ENCODE measurements around the gene SLC36A2. TPM values are rescaled to one million over a fixed set of nuclear protein-coding genes. Genes with fewer than 3 reads are reported as not detected.
"Not testable (repeated sequence)": the region's sequence is repeated elsewhere in the genome, so short reads cannot be mapped to it uniquely, and the experiment has no call there.

Gene SLC36A2
- total RNA-seq, 2 donors from 2014 or later, result not detected

DNA sequence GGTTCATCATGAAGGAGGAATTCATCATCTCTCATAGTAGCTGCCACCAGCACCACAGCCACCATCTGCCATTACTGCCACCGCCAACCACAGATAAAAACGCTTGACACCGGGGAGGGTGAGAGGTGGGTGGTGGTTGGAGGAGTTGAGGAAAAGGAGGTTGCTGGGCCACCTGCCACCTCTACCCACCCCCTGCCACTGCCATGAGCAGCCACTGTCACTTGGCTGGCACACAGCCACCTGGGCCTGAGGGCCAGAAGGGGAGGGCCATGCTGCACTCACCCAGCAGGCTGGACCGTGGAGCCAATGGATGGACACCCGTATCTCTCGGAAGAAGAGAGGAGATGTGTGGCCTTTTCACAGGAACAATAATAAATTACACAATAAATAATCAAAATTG is 31.3 kb upstream of the SLC36A2 start:
- Histone ChIP-seq H3K9ac (ENCODE audit: low read depth in 2 of 2, low read length in 2 of 2) (no peak overlapping the region), H3K4me3 (no peak overlapping the region), H3K27me3 (no peaks in the 10 kb centered on the region), H3K27ac (no peak overlapping the region), H3K36me3 (no peaks in the 10 kb centered on the region), H3K4me1 (no peaks in the 10 kb centered on the region), H3K9me3 (no peaks in the 10 kb centered on the region)
- TF ChIP-seq, protein P1, sequence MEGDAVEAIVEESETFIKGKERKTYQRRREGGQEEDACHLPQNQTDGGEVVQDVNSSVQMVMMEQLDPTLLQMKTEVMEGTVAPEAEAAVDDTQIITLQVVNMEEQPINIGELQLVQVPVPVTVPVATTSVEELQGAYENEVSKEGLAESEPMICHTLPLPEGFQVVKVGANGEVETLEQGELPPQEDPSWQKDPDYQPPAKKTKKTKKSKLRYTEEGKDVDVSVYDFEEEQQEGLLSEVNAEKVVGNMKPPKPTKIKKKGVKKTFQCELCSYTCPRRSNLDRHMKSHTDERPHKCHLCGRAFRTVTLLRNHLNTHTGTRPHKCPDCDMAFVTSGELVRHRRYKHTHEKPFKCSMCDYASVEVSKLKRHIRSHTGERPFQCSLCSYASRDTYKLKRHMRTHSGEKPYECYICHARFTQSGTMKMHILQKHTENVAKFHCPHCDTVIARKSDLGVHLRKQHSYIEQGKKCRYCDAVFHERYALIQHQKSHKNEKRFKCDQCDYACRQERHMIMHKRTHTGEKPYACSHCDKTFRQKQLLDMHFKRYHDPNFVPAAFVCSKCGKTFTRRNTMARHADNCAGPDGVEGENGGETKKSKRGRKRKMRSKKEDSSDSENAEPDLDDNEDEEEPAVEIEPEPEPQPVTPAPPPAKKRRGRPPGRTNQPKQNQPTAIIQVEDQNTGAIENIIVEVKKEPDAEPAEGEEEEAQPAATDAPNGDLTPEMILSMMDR (IDR thresholded peaks at IDR 0.05), result no peak
- intact Hi-C loops (cut with DNase I), result no loop called here
- no peak for DNase-seq

DNA sequence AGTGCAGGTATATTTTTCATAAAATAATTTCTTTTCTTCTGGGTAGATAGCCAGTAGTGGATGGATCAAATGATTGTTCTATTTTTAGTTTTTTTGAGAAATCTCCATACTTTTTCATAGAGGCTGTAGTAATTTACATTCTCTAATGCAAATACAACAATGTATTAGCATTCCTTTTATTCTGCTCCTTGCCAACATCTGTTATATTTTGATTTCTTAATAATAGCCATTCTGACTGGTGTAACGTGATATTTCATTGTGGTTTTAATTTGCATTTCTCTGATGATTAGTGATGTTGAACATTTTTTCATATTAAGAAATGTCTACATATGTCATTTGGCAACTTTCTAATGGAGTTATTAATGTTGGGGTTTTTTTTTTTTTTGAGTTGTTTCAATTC is 27.2 kb upstream of the SLC36A2 start:
- no peak for DNase-seq
- Histone ChIP-seq H3K4me1 (no peaks in the 10 kb centered on the region), H3K27ac (no peak overlapping the region), H3K9ac (ENCODE audit: low read depth in 2 of 2, low read length in 2 of 2) (no peak overlapping the region), H3K36me3 (no peaks in the 10 kb centered on the region), H3K4me3 (no peak overlapping the region), H3K27me3 (no peaks in the 10 kb centered on the region), H3K9me3 (no peaks in the 10 kb centered on the region)
- intact Hi-C loops (cut with DNase I), result no loop called here
- TF ChIP-seq, protein P1 (IDR thresholded peaks at IDR 0.05), result no peak

DNA sequence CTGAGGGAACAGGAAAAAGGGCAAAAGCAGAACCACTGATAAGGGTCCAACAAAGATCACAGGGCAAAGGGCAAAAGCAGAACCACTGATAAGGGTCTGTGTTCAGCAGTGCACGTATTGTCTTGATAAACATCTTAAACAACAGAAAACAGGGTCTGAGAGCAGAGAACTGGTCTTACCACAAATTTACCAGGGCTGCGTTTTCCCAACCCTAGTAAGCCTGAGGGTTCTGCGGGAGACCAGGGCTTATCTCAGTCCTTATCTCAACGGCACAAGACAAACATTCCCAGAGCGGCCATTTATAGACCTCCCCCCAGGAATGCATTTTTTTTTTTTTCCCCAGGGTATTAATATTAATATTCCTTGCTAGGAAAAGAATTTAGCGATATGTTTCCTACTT is 19.7 kb upstream of the SLC36A2 start:
- H3K27me3 ChIP-seq; H3K9me3 ChIP-seq; DNase-seq; H3K9ac ChIP-seq (ENCODE audit: low read depth in 2 of 2, low read length in 2 of 2); H3K4me3 ChIP-seq; intact Hi-C loops (cut with DNase I); H3K27ac ChIP-seq; H3K36me3 ChIP-seq; H3K4me1 ChIP-seq: not testable (repeated sequence)

DNA sequence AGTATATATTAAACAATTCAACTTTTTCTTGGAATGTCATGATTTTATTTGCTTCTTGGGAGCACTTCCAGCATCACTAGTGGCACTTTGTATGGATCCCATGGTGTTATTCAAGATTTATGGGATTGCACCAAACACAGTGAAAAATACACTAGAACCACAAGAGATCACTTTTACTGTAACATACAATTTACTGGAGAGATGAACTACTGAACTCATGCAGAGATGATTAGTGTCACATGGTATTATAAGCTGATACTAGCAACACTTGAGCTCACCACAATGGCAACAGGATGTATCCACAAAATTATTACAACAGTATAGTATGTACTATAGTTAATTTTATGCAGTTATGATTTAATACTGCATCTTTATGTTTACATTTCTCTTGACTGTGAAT is 16.3 kb upstream of the SLC36A2 start:
- Histone ChIP-seq H3K27ac (no peak overlapping the region), H3K36me3 (no peaks in the 10 kb centered on the region), H3K27me3 (no peaks in the 10 kb centered on the region), H3K9me3 (no peaks in the 10 kb centered on the region), H3K9ac (ENCODE audit: low read depth in 2 of 2, low read length in 2 of 2) (no peak overlapping the region), H3K4me1 (no peaks in the 10 kb centered on the region), H3K4me3 (no peak overlapping the region)
- intact Hi-C loops (cut with DNase I), result no loop called here
- no peak for DNase-seq
- TF ChIP-seq, protein P1 (IDR thresholded peaks at IDR 0.05), result no peak

DNA sequence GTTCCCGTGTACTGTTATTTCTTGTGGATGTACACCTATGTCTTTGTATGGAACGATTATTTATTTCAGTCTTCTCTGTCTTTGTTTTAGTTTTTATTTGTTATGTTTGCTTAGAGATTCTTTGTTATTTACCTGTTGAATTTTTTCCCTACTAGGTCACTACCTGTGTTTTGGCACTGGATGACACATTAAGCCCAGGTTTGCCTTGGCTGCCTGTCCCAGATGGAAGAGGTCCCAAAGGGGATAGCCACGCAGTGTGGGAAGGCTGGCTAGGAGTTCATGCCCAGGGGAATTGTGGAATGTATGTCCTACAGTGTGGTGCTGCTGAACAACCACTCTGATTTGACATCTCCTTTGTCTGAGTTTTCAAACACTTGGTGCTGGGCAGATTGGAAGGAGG is 15.6 kb upstream of the SLC36A2 start:
- Histone ChIP-seq H3K36me3 (no peaks in the 10 kb centered on the region), H3K9ac (ENCODE audit: low read depth in 2 of 2, low read length in 2 of 2) (no peak overlapping the region), H3K27me3 (no peaks in the 10 kb centered on the region), H3K9me3 (no peaks in the 10 kb centered on the region), H3K4me3 (no peak overlapping the region), H3K27ac (no peak overlapping the region), H3K4me1 (no peaks in the 10 kb centered on the region)
- TF ChIP-seq, protein P1 (IDR thresholded peaks at IDR 0.05), result no peak
- DNase-seq, result no peak
- intact Hi-C loops (cut with DNase I), result no loop called here

DNA sequence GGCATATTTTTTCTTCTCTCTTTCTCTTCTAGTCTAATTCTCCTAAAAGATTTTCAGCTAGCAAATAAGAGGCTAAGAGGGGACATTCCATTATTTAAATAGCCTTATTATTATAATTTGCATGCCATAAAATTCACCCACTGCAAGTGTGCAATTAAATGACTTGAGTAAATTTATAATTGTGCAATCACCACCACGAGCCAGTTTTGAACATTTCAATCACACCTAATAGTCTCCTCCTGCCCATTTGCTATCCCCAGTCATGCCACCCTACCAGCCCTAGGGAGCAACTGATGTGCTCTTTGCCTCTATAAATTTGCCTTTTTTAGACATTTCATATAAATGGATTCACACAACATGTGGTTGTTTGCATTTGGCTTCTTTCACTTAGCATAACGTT is 12.0 kb upstream of the SLC36A2 start:
- no peaks in the 10 kb centered on the region for H3K36me3 ChIP-seq
- no peaks in the 10 kb centered on the region for H3K27me3 ChIP-seq
- H3K4me1 ChIP-seq, result no peaks in the 10 kb centered on the region
- intact Hi-C loops (cut with DNase I), result no loop called here
- H3K27ac ChIP-seq, result no peak overlapping the region
- no peak for DNase-seq
- no peaks in the 10 kb centered on the region for H3K9me3 ChIP-seq
- H3K4me3 ChIP-seq, result no peak overlapping the region
- no peak overlapping the region for H3K9ac ChIP-seq (ENCODE audit: low read depth in 2 of 2, low read length in 2 of 2)
- TF ChIP-seq, protein P1 (IDR thresholded peaks at IDR 0.05), result no peak
